Left lung (tissue), 10 donors: ENCODE results near the gene CIZ1. TPM values are rescaled to one million over a fixed set of nuclear protein-coding genes. Genes with fewer than 3 reads are reported as not detected.

Experiments
- ATAC-seq: fragments of 200-7000 bp; cut with Tn5 transposase; one replicate; pipeline ENCODE4 v1.9.1; 2020; ENCODE audit warnings: moderate library complexity
- DNase-seq, 4 donors: peaks; one replicate each; pipeline ENCODE4 v3.0.0-alpha.2; 2013 to 2020
- H3K27ac ChIP-seq, 2 donors: fragments of 200-600 bp; sonication (generic) in 1 of 2; one replicate each; pipeline versions ENCODE4 v1.5.0 to v1.8.0; 2020 to 2021
- H3K27me3 ChIP-seq, 2 donors: fragments of 200-600 bp; sonication (generic) in 1 of 2; one replicate each; pipeline versions ENCODE4 v1.5.0 to v1.8.0; 2020 to 2021
- H3K36me3 ChIP-seq, 2 donors: fragments of 200-600 bp; sonication (generic) in 1 of 2; one replicate each; pipeline versions ENCODE4 v1.5.0 to v1.8.0; 2020 to 2021
- H3K4me1 ChIP-seq, 2 donors: fragments of 200-600 bp; one replicate each; pipeline ENCODE4 v1.8.0; 2021
- H3K4me3 ChIP-seq, 2 donors: fragments of 200-600 bp; sonication (generic) in 1 of 2; one replicate each; pipeline versions ENCODE4 v1.5.0 to v1.8.0; 2020 to 2021; ENCODE audit warnings: mild to moderate bottlenecking in 1 of 2
- H3K9me3 ChIP-seq, 2 donors: fragments of 200-600 bp; sonication (generic) in 1 of 2; one replicate each; pipeline versions ENCODE4 v1.5.0 to v1.8.0; 2020 to 2021
- CTCF ChIP-seq, 2 donors: fragments of 200-600 bp; sonication (generic) in 1 of 2; IDR thresholded peaks; one replicate each; pipeline versions ENCODE4 v1.5.0 to v1.8.0; 2021; ENCODE audit warnings: antibody characterized with exemption in 2 of 2
- intact Hi-C, 2 donors: fragments of 100-400 bp; cut with DNase I; formaldehyde crosslinking; loops; one replicate each; pipeline versions ENCODE4 v1.11.2 to v1.14.2; 2022
- polyA plus RNA-seq, 6 donors: library from polyadenylated mRNA; unstranded; fragments of 120-200 nt; gene quantifications; one replicate each; pipeline ENCODE4 v1.2.1, GENCODE V29; 2013; ENCODE audit not compliant: insufficient read length in 6 of 6
- total RNA-seq, 2 donors: library from RNA; stranded (reverse); fragmentation: NEBNext Ultra II Directional; extraction: Animal tissue kit (Norgen Biotek cat#: 25700); gene quantifications; one replicate each; pipeline ENCODE4 v1.2.1, GENCODE V29; 2021
- donor health status: DM: no; HTN: yes; CAD: no.
- donor health status: DM: no; HTN: no; CAD: no.

CIZ1 gene
- total and polyA plus RNA-seq, 8 donors: 102 to 163 (median 143) TPM

DNA sequence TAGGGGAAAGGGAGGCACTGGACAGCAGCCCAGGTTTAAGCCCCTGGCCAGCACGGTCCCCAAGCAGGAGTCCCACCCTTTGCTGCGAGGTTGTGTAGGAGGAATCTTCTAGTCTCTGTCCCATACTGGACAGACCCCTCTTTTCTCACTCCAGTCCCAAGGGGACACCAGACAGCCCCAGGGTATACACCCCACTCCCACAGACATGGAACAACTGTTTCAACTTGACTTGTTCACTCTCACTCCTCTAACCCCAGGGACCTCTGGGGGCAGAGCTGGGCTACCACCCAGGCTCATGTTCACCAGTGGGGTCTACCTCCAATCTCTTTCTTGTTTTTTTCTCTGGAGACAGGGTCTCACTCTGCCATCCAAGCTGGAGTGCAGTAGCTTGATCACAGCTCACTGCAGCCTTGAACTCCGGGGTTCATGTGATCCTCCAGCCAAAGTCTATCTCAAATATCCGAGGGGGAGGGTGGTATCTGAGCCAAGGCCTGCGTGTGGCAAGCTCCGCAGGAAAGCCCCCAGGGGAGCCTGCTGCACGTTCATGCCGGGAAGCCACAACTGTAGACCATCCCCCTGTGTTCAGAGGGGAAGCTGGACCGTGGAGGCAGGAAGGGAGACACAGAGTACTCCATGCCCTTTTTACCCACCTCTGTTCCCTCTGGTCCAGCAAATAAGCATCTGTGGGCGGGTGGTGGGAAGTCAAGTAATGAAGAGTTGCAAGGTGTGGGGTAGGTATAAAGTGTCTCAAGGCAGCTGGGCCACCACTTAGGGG lies 65.6 kb downstream of the CIZ1 start:
- Histone ChIP-seq H3K27me3 (no peaks in the 10 kb centered on the region), H3K4me1 (peaks cover 6 to 35% of the 10 kb centered on the region in 2 donors), H3K4me3 (peak overlapping the region in 1 of 2 donors; percentile 92), H3K36me3 (peaks cover 0 to 41% of the 10 kb centered on the region in 2 donors), H3K27ac (no peak overlapping the region), H3K9me3 (no peaks in the 10 kb centered on the region)
- no peak for TF ChIP-seq CTCF (IDR thresholded peaks at IDR 0.05)
- DNase-seq (peak in 1 of 4 donors; percentile 41), ATAC-seq (no peak)
- intact Hi-C loops: no loop called here

GRCh38 chr9:128124873-128125579 lies 66.3 kb downstream of the CIZ1 start:
- Histone ChIP-seq H3K27ac (no peak overlapping the region), H3K4me3 (no peak overlapping the region), H3K36me3 (peaks cover 0 to 48% of the 10 kb centered on the region in 2 donors), H3K4me1 (peaks cover 6 to 35% of the 10 kb centered on the region in 2 donors), H3K9me3 (no peaks in the 10 kb centered on the region), H3K27me3 (no peaks in the 10 kb centered on the region)
- ATAC-seq (no peak), DNase-seq (peak; percentile 17 to 89 (median 62))
- intact Hi-C loops: no loop called here
- TF ChIP-seq CTCF (IDR thresholded peaks at IDR 0.05): peak; percentile 34 to 44

GRCh38 chr9:128124451-128124850 lies 66.9 kb downstream of the CIZ1 start:
- TF ChIP-seq CTCF (IDR thresholded peaks at IDR 0.05): no peak
- peaks cover 6 to 35% of the 10 kb centered on the region in 2 donors for H3K4me1 ChIP-seq
- ATAC-seq: no peak
- no peak overlapping the region for H3K27ac ChIP-seq
- H3K27me3 ChIP-seq: no peaks in the 10 kb centered on the region
- DNase-seq: peak in 1 of 4 donors; percentile 33
- intact Hi-C loops: no loop called here
- H3K4me3 ChIP-seq: no peak overlapping the region
- H3K9me3 ChIP-seq: no peaks in the 10 kb centered on the region
- peaks cover 0 to 49% of the 10 kb centered on the region in 2 donors for H3K36me3 ChIP-seq

DNA sequence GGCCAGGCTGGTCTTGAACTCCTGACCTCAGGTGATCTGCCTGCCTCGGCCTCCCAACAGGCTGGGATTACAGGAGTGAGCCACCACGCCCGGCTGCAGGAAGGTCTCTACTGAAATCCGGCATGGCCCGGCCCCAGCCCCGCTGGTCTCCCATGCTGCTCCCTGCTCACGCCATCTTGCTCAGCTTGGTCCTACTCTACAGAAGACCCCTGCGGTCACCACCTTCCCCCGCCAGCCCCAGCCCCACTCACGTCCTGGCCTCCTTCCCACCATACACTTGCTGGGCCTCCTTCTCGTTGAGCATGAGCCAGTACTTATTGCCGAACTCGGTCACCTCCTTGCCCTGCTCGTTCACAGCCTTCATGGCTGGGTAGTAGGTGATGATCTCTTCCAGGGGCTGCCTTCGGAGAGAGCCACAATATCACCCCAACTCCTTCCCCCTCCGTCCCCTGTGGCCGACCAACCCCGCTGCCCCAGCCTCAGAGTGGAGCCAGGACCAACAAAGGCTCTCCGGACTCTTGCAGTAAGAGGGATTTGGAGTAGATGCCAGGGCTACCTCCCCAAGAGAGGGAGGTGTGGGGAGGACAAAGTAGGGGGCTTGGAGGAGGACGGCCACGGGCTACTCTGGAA lies 67.8 kb downstream of the CIZ1 start:
- Histone ChIP-seq H3K4me1 (peaks cover 0 to 28% of the 10 kb centered on the region in 2 donors), H3K27me3 (no peaks in the 10 kb centered on the region), H3K9me3 (no peaks in the 10 kb centered on the region), H3K27ac (no peak overlapping the region), H3K36me3 (peaks cover 0 to 49% of the 10 kb centered on the region in 2 donors), H3K4me3 (no peak overlapping the region)
- DNase-seq (peak in 1 of 4 donors; percentile 74), ATAC-seq (no peak)
- no peak for TF ChIP-seq CTCF (IDR thresholded peaks at IDR 0.05)
- intact Hi-C loops: no loop called here

- DNase-seq (peak in 1 of 4 donors; percentile 32), ATAC-seq (no peak)
- Histone ChIP-seq H3K4me3 (no peak overlapping the region), H3K27ac (no peak overlapping the region), H3K27me3 (no peaks in the 10 kb centered on the region), H3K4me1 (peaks cover 3 to 33% of the 10 kb centered on the region in 2 donors), H3K9me3 (no peaks in the 10 kb centered on the region), H3K36me3 (peaks cover 0 to 49% of the 10 kb centered on the region in 2 donors)
- no peak for TF ChIP-seq CTCF (IDR thresholded peaks at IDR 0.05)
- intact Hi-C loops: no loop called here
These were observed 68.6 kb downstream of the CIZ1 start for GRCh38 chr9:128122809-128123175.
